B cell (primary cell): ENCODE results near the gene B3GALT6. TPM values are rescaled to one million over a fixed set of nuclear protein-coding genes. Genes with fewer than 3 reads are reported as not detected.

ENCODE experiments used
- ATAC-seq: fragments of 200-7000 bp; cut with Tn5 transposase; one replicate; pipeline ENCODE4 v1.10.0; 2021; ENCODE audit warnings: low read depth, mild to moderate bottlenecking, moderate number of reproducible peaks, moderate library complexity
- CTCF ChIA-PET: fragments of 350-600 bp; sonication (Branson Sonifier 250); formaldehyde crosslinking; loops from one replicate; lab custom pipeline; 2021; ENCODE audit warnings: antibody characterized with exemption, inconsistent platforms; lab: Charles Lee
- POLR2A ChIA-PET: fragments of 350-600 bp; sonication (Branson Sonifier 250); formaldehyde crosslinking; loops from one replicate; lab custom pipeline; 2021; ENCODE audit warnings: antibody characterized with exemption; lab: Charles Lee
- DNase-seq: peaks from one replicate; pipeline ENCODE4 v3.0.0; 2013
- H2AFZ ChIP-seq: 2 replicates; pipeline ENCODE4 v1.6.1; 2012; ENCODE audit warnings: mild to moderate bottlenecking, low read depth, low read length; ENCODE audit not compliant: insufficient read depth, poor library complexity, severe bottlenecking
- H3K27ac ChIP-seq, 2 donors: 1 replicate in 1 of 2; 2 replicates in 1 of 2; pipeline ENCODE4 v1.5.1; 2012 to 2013; ENCODE audit warnings: low read length in 2 of 2, mild to moderate bottlenecking in 2 of 2, moderate library complexity in 1 of 2
- H3K27me3 ChIP-seq, 4 experiments: fragments of 200-600 bp in 1 of 4; sonication (generic) in 1 of 4; replicated peaks in 1 of 4; 1 replicate in 2 of 4; 2 replicates in 2 of 4; pipeline versions ENCODE4 v1.6.1 to v1.7.0; 2013 to 2016; ENCODE audit warnings: low read length in 3 of 4, mild to moderate bottlenecking in 2 of 4, mixed read lengths in 1 of 4, moderate library complexity in 1 of 4; ENCODE audit not compliant: insufficient read depth in 4 of 4, control insufficient read depth in 3 of 4; ENCODE audit errors: control extremely low read depth in 1 of 4
- H3K36me3 ChIP-seq, 2 experiments: replicated peaks in 1 of 2; 1 replicate in 1 of 2; 2 replicates in 1 of 2; pipeline versions ENCODE4 v1.6.1 to v1.7.1; 2013; ENCODE audit warnings: low read length in 1 of 2; ENCODE audit not compliant: insufficient read depth in 2 of 2, control insufficient read depth in 1 of 2; ENCODE audit errors: control extremely low read depth in 1 of 2, extremely low read depth in 1 of 2
- H3K4me1 ChIP-seq, 2 donors: fragments of 200-600 bp in 1 of 2; sonication (generic) in 1 of 2; 1 replicate in 1 of 2; 2 replicates in 1 of 2; pipeline versions ENCODE4 v1.5.1 to v1.6.1; 2013 to 2017; ENCODE audit warnings: low read length in 2 of 2; ENCODE audit not compliant: control insufficient read depth in 2 of 2, insufficient read depth in 2 of 2
- H3K4me2 ChIP-seq: replicated peaks from 2 replicates; pipeline ENCODE3; 2012; ENCODE audit warnings: mild to moderate bottlenecking, low read depth, low read length; ENCODE audit not compliant: poor library complexity, severe bottlenecking
- H3K4me3 ChIP-seq, 5 experiments: fragments of 200-600 bp in 1 of 5; sonication (generic) in 1 of 5; 1 replicate in 3 of 5; 2 replicates in 2 of 5; pipeline versions ENCODE4 v1.5.1 to v1.7.0; 2011 to 2016; ENCODE audit warnings: low read length in 4 of 5, mild to moderate bottlenecking in 4 of 5, low read depth in 2 of 5, control low read depth in 1 of 5, moderate library complexity in 1 of 5; ENCODE audit not compliant: insufficient read depth in 1 of 5; ENCODE audit errors: control extremely low read depth in 1 of 5, extremely low read depth in 1 of 5
- H3K79me2 ChIP-seq: fragments of 200-600 bp; sonication (generic); one replicate; pipeline ENCODE4 v1.6.0; 2016; ENCODE audit warnings: low read length; ENCODE audit not compliant: control insufficient read depth, insufficient read depth
- H3K9ac ChIP-seq: fragments of 200-600 bp; sonication (generic); 2 replicates; pipeline ENCODE4 v1.6.1; 2017; ENCODE audit warnings: mild to moderate bottlenecking, low read length, moderate library complexity
- H3K9me3 ChIP-seq, 3 donors: one replicate each; pipeline versions ENCODE4 v1.6.1 to v1.7.1; 2013; ENCODE audit warnings: low read length in 2 of 3; ENCODE audit not compliant: control insufficient read depth in 2 of 3, insufficient read depth in 1 of 3; ENCODE audit errors: control extremely low read depth in 1 of 3
- H4K20me1 ChIP-seq: 2 replicates; pipeline ENCODE4 v1.6.0; 2012; ENCODE audit warnings: mild to moderate bottlenecking, low read length; ENCODE audit not compliant: insufficient read depth, control insufficient read depth, poor library complexity, severe bottlenecking
- H3K27ac Mint-ChIP-seq: one replicate; pipeline ENCODE4 v1.8.0; 2021; ENCODE audit warnings: mixed read lengths
- H3K27me3 Mint-ChIP-seq: one replicate; pipeline ENCODE4 v1.8.0; 2021; ENCODE audit warnings: mixed read lengths
- H3K4me1 Mint-ChIP-seq: one replicate; pipeline ENCODE4 v1.8.0; 2021; ENCODE audit warnings: mixed read lengths
- H3K4me3 Mint-ChIP-seq: one replicate; pipeline ENCODE4 v1.8.0; 2021; ENCODE audit warnings: mixed read lengths
- H3K9me3 Mint-ChIP-seq: one replicate; pipeline ENCODE4 v1.8.0; 2022; ENCODE audit warnings: mixed read lengths; ENCODE audit not compliant: insufficient read depth
- CTCF ChIP-seq: fragments of 200-600 bp; IDR thresholded peaks from one replicate; pipeline ENCODE4 v1.8.0; 2022; ENCODE audit warnings: antibody characterized with exemption, mild to moderate bottlenecking
- EZH2 ChIP-seq: IDR thresholded peaks from 2 replicates; pipeline ENCODE4 v1.6.1; 2012; ENCODE audit warnings: borderline replicate concordance, low read depth, mild to moderate bottlenecking, moderate library complexity, low read length; ENCODE audit not compliant: insufficient read depth, poor library complexity, severe bottlenecking
- WGBS: methylation state at CpG from one replicate; pipeline ENCODE4 v1.1.5; 2013; ENCODE audit warnings: missing lambda C conversion rate; ENCODE audit not compliant: insufficient coverage; 5-methylcytosine and 5-hydroxymethylcytosine counted together
- intact Hi-C: fragments of 100-400 bp; cut with micrococcal nuclease; formaldehyde crosslinking; loops from one replicate; pipeline ENCODE4 v1.10.0; 2022
- polyA plus RNA-seq: library from polyadenylated mRNA; depleted of rRNA; stranded (reverse); fragments of >200 nt; gene quantifications from 2 replicates; pipeline ENCODE4 v1.2.3, GENCODE V29; 2012
- total RNA-seq, 2 donors: library from RNA; stranded (reverse); fragments of 120-200 nt in 1 of 2; gene quantifications; 1 replicate in 1 of 2; 2 replicates in 1 of 2; pipeline versions ENCODE4 v1.2.3 to v1.2.4, GENCODE V29; 2013 to 2022

B3GALT6 gene
- total and polyA plus RNA-seq, 2 donors (not counting 1 experiment from before 2014, with no cell fraction given), result 5.9 to 21.0 TPM

GRCh38 chr1:1199961-1200875 is 31.8 kb upstream of the B3GALT6 start:
- Histone ChIP-seq H3K36me3 (no peaks in the 10 kb centered on the region), H3K4me3 (peak overlapping the region in 3 of 5 experiments; percentile 51 to 58 (median 54)), H3K4me2 (peak overlapping the region; percentile 89), H3K9ac (peak overlapping the region; percentile 61), H3K9me3 (peaks cover 0 to 9% (median 0%) of the 10 kb centered on the region in 3 donors), H3K27me3 (peaks cover 0 to 10% (median 5%) of the 10 kb centered on the region in 4 experiments), H3K27ac (no peak overlapping the region), H4K20me1 (no peaks in the 10 kb centered on the region), H3K79me2 (no peaks in the 10 kb centered on the region), H3K4me1 (peaks cover 7 to 9% of the 10 kb centered on the region in 2 donors), H2AFZ (no peak overlapping the region)
- 66% methylated on average over 25 of the region's 31 CpGs for WGBS
- CTCF ChIA-PET, result interaction anchor here (1.1 kb wide), 1 partner anchor 75 kb away, joined by 3 read pairs; no protein-coding TSS in a partner anchor
- H3K4me3 Mint-ChIP-seq, result peak overlapping the region; percentile 60
- no peak for TF ChIP-seq EZH2
- TF ChIP-seq CTCF, result no peak
- DNase-seq, result peak; percentile 37
- ATAC-seq, result no peak
- H3K27me3 Mint-ChIP-seq, result no peaks in the 10 kb centered on the region
- POLR2A ChIA-PET, result no interaction called here
- peaks cover 8% of the 10 kb centered on the region for H3K4me1 Mint-ChIP-seq
- intact Hi-C loops, result loop anchor here (10.0 kb wide), 1 partner anchor 165 kb away; no protein-coding TSS in a partner anchor
- no peaks in the 10 kb centered on the region for H3K9me3 Mint-ChIP-seq
- peak overlapping the region; percentile 50 for H3K27ac Mint-ChIP-seq
